Measurements from ENCODE around the gene ASIC1.
"Not testable (repeated sequence)": the region's sequence is repeated elsewhere in the genome, so short reads cannot be mapped to it uniquely, and the experiment has no call there.

GRCh38 chr12:50030449-50030848, 26.9 kb upstream of the ASIC1 start:
- TF ChIP-seq TCF12, CREB1 (IDR thresholded peaks at IDR 0.05; ENCODE audit: low read depth): not testable (repeated sequence)
